Right ventricle myocardium inferior (tissue), 1 donor: Measurements from ENCODE around the gene AHRR. TPM values are rescaled to one million over a fixed set of nuclear protein-coding genes. Genes with fewer than 3 reads are reported as not detected.

ENCODE experiments used
- ATAC-seq: fragments of 200-7000 bp; cut with Tn5 transposase; one replicate; pipeline ENCODE4 v1.9.1; 2020; ENCODE audit warnings: mild to moderate bottlenecking, moderate library complexity
- DNase-seq: peaks from one replicate; pipeline ENCODE4 v3.0.0; 2021; ENCODE audit errors: missing footprints
- intact Hi-C: fragments of 100-400 bp; cut with DNase I; formaldehyde crosslinking; loops from one replicate; pipeline ENCODE4 v1.11.0; 2022
- total RNA-seq: library from RNA; stranded (reverse); fragmentation: NEBNext Ultra II Directional; extraction: Animal tissue kit (Norgen Biotek cat#: 25700); gene quantifications from one replicate; pipeline ENCODE4 v1.2.1, GENCODE V29; 2021
- donor health status: DM: no; HTN: yes; CAD: no; lungs with severe emphysema.

AHRR gene
- total RNA-seq, 1 donor from 2014 or later = 2.1 TPM

DNA sequence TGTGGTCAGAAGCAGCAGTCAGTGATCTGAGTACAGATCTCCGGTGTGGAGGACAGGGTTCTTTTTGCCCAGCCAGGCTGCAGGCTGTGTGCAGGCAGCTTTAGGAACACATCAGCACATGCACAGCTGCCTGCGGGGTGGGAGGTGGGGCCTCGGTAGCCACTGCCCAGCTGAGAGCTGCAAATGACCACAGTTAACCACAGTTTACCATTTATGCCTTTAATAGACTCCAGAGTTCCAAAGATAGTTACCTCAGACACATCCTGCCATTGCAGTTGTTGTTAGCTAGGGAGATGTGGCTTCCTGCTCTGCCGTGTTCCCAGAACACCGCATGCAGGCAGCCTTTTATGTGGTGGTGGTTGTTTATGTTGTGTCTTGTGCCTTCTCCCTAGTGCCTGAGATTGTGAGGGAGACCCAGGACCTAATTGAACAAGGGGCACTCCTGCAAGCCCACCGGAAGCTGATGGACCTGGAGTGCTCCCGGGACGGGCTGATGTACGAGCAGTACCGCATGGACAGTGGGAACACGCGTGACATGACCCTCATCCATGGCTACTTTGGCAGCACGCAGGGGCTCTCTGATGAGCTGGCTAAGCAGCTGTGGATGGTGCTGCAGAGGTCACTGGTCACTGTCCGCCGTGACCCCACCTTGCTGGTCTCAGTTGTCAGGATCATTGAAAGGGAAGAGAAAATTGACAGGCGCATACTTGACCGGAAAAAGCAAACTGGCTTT lies 131.6 kb downstream of the AHRR start:
- no peak for DNase-seq
- intact Hi-C loops = no loop called here

DNA sequence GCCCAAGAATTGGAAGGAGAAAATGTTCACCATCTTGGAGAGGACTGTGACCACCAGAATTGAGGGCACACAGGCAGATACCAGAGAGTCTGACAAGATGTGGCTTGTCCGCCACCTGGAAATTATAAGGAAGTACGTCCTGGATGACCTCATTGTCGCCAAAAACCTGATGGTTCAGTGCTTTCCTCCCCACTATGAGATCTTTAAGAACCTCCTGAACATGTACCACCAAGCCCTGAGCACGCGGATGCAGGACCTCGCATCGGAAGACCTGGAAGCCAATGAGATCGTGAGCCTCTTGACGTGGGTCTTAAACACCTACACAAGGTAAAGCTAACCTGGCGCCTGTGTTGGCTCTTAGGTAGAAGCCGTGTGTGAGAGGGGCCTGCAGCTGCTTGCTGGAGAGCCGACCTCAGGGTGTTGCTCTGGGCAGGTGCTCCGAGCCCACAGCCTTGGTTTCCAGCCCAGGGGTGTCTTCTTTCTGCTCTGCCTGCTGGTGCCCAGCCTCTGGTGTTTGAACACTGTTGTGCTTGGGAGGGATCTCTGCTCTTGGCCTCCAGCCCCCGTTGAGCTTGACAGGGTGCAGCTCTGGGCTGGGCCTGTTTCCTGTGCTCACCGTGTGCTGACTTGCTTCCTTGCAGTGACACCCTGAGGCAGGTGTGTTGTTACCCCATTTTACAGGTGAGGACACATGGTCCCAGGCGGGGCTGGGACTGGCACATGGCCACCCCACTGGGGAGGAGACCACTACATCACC lies 132.4 kb downstream of the AHRR start:
- ATAC-seq = no peak
- DNase-seq = no peak
- intact Hi-C loops = no loop called here

More for the DNA sequence above, 131.6 kb downstream of the AHRR start:
- no peak for ATAC-seq

DNA sequence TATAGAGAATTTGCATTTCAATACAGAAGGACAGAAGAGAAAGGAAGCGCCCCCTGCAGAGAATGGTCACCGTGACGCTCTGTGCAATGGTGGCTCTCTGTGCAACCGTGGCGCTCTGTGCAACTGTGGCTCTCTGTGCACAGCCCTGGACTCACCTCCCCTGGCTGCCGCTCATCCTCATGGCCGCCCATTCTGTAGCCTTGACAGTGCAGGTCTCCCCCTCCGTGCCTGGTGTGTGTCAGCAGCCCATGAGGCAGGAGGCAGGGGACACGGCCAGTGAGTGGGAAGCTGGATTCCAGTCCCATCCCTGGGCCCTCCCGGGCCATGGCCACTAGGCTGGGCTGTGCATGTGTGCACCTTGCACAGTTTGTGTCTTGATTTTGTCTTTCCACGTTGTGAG lies 133.4 kb downstream of the AHRR start:
- intact Hi-C loops = no loop called here
- ATAC-seq (no peak), DNase-seq (no peak)

DNA sequence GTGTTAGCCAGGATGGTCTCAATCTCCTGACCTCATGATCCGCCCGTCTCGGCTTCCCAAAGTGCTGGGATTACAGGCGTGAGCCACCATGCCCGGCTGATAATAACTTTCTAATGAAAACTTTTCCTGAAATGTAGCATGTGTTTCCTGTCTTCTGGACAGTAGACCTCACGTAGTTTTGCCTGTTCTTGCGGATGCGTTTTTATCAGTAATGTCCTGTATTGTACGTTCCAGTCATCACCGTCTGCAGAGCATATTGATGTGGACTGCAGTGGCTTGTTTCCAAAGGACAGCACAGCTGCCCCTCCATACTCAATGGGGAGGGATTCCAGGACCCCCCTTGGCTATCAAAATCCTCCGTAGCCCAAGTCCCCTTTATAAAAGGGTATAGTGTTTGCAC lies 134.3 kb downstream of the AHRR start:
- ATAC-seq (no peak), DNase-seq (no peak)
- intact Hi-C loops = no loop called here

DNA sequence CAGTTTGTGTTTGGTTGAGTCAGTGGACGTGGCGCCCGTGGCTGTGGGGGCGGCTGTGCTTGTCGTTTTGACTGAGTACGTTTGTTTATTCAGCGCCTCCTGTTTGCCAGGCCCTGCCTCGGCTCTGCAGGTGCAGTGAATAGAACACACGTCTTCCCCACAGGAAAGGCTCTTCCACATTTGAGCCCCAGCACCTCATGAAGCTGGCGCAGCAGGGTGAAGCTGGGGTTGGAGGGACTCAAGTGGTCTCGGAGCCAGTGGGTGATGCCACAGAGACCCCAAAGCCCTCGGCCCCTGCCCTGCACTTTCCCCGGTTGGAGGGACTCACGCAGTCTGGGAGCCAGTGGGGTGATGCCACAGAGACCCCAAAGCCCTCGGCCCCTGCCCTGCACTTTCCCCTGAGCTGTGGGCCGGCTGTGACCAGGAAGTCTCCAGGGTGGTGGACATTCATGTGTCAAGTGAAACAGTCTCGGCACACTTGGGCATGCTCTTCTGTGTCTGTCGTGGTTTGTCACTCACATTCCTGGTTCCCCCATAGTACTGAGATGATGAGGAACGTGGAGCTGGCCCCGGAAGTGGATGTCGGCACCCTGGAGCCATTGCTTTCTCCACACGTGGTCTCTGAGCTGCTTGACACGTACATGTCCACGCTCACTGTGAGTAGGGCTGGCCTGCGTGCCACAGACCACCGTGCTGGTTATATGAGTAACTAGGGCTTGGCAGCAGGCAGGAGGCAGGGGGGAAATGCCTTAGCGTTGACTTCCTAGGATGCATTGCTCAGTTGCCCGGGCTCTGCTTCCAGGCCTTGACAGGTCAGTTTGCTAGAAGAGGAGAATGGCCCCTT lies 135.1 kb downstream of the AHRR start:
- intact Hi-C loops = no loop called here
- ATAC-seq = no peak
- no peak for DNase-seq

DNA sequence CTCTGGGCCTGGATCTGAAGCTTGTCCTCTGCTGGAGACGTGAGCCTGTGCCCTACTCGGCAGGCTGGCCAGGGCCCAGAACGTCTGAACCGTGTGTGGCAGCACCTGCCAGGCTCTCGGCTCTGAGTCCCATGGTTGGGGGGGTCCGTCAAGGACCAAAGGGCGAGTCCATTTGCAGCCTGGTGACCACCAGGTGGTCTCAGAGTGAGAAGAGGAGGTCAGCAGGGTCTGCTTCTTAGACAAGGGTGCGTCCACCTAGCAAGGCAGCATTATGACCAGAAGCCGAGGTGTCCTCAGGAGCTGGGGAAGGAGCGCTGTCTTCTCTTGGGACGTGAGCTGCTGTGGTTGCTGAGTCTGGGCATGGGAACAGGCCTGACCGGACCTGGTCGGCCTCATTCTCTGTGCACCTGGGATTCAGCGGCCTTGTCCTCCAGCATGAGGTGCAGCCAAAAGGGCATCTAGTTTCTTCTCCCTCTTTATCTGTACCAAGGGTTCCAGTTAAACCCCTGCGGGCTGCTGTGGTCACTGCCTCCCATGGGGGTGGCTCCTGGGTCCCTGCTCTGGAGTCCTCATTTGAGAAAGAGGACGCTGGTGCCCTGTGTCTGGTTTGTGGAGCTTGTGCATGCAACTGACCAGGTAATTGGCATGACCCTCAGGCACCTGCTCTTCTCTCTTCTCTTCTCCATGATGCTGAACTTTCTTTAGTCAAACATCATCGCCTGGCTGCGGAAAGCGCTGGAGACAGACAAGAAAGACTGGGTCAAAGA lies 135.9 kb downstream of the AHRR start:
- intact Hi-C loops = no loop called here
- DNase-seq (peak; percentile 62), ATAC-seq (no peak)

DNA sequence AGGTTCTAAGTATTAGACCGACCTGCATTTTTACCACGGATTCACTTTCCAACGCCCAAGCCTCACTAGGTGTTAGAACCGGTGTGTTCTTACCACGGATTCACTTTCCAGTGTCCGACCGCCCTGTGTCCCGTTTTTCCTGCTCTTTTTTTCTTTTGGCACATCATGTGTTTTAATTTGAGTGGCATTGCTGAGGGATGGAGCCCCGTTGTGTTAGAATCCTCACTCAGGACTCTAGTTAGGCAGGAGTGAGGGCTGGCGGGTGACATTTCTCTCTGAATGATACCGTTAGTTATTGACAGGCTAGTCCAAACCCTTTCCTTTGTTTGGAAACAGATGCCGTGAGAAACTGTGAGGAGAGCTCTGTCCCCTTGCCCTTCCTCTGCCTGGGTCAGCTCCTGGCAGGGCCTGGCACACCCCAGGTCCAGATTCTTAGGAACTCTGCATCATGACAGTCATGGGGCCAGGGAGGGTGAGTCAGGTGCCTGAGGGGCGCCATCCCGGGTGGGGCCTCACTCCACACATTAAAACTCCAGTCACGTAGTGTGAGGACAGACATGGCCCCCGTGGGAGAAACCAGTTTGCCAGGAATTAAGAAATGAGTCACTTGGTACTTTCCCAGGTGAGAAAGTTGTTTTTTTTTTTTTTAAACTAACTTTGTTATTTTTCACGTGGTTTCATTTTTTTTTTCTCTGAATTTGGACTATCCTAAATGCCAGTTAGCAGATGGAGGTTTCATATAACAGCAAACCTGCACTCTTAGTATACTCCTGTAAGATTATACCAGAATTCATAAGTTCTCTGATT lies 137.2 kb downstream of the AHRR start:
- intact Hi-C loops = no loop called here
- DNase-seq = peak; percentile 52
- ATAC-seq = no peak

DNA sequence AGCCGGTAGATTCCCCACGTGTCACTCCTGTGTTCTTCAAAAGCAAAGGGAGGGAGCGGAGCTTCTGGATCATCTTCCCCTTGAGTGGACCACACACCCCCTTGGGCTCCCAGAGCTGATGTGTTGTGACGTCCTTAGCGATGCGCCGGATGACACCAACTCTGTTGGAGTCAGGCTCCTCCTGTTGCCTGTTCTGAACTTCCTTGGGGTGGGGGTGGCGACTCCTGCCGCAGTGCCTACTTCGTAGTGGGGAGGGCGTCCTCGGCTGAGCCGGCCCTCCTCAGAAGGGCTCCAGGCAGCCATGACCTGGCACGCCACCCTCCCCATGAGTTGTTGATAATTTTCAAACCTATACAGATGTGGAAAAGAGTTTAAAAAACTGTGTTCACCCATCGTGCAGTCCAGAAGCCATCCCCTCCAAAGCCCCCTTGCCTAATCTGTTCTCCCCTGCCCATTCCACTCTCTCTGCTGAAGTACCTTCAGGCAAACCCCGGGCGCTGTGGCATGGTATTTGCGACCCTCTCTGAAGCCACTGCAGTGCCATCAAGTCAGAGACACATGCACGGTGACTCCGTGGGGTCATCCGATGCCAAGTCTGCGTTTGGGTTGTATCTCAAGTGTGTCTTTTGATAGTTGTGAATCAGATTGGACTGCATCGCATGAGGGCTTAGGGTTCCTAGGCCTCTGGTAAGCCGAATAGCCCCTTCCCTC lies 138.2 kb downstream of the AHRR start:
- DNase-seq (no peak), ATAC-seq (no peak)

DNA sequence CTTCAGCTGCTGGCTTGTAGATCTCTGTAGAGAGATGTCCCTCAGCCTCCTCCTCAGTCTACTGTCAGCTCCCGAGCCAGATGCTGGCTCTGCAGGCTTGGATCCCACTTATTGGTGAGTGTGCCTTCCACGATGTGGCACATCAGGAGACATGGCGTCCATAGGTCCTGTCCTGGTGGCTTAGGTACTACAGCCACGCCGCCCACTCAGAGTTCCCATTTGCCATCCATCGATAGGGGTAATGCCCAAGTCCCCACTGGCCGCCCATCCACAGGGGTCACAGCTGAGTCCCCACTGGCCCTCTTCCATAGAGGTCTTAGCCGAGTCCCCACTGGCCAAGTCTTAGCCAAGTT lies 138.7 kb downstream of the AHRR start:
- ATAC-seq (no peak), DNase-seq (no peak)
- intact Hi-C loops = no loop called here

More for the DNA sequence above, 138.2 kb downstream of the AHRR start:
- intact Hi-C loops = no loop called here

DNA sequence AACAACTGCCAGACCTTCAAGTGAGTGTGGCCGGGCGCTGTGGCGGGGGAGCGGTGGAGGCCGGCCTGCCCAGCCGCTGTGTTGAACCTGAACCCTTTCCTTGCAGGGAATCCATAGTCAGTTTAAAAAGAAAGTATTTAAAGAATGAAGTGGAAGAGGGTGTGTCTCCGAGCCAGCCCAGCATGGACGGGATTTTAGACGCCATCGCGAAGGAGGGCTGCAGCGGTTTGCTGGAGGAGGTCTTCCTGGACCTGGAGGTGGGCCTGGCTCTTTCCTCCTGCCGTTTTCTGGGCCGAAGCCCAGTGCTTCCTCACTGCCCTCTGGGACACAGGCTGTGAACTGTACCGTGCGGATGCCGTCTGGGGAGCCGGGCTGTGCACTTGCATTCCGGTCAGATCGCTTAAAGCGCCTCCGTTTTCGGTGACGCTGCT lies 140.6 kb downstream of the AHRR start:
- DNase-seq = peak; percentile 64
- intact Hi-C loops = no loop called here
- no peak for ATAC-seq

DNA sequence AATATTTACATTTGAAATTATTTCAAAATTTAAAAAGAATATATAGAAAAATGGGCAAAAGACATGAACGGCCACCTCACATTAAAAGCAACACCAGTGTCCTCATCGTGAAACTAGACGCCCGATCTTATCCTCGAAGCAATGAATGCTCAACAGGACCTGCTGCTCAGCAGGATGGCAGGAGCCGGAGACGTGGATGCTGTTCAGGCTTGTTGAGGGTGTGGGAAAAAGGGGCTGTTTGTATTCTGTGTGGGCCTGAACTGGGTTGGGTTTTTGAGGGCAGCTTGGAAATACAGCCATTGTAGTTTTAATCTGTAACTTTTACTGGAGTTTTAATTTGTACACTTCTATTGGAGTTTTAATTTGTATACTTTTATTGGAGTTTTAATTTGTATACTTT lies 141.8 kb downstream of the AHRR start:
- DNase-seq = no peak
- ATAC-seq = no peak
- intact Hi-C loops = no loop called here

DNA sequence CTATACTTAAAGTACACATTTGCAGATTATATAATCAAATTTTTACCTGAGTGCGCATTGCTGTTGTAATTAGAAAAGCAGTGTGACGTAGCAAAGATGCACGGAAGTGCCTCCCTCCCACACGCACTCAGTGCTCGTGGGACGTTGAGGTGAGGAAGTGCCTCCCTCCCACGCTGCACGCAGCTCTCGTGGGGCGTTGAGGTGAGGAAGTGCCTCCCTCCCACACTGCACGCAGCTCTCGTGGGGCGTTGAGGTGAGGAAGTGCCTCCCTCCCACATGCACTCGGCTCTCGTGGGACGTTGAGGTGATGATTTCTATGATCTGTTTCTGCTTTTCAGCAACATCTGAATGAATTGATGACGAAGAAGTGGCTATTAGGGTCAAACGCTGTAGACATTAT lies 142.4 kb downstream of the AHRR start:
- intact Hi-C loops = no loop called here
- DNase-seq (no peak), ATAC-seq (no peak)

DNA sequence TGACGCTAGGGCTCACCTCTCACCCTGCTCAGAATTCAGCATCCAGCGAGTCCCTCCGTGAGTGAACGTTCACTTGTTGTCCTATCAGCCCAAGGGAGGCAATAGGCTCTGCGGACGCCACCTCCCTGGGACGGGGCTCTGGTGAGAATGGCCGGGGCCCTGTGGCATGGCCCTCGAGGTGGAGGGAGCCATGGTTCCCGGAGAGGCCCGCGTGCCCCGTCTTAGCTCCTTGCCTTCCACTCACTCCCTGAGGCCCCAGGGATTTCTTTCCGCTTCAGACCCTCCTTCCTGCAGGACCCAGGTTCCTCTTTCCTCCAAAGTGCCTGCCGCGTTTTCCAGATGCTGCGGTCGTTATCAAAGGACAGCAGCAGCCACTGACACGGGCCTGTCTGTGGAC lies 142.9 kb downstream of the AHRR start:
- no peak for DNase-seq
- ATAC-seq = no peak
- intact Hi-C loops = no loop called here

DNA sequence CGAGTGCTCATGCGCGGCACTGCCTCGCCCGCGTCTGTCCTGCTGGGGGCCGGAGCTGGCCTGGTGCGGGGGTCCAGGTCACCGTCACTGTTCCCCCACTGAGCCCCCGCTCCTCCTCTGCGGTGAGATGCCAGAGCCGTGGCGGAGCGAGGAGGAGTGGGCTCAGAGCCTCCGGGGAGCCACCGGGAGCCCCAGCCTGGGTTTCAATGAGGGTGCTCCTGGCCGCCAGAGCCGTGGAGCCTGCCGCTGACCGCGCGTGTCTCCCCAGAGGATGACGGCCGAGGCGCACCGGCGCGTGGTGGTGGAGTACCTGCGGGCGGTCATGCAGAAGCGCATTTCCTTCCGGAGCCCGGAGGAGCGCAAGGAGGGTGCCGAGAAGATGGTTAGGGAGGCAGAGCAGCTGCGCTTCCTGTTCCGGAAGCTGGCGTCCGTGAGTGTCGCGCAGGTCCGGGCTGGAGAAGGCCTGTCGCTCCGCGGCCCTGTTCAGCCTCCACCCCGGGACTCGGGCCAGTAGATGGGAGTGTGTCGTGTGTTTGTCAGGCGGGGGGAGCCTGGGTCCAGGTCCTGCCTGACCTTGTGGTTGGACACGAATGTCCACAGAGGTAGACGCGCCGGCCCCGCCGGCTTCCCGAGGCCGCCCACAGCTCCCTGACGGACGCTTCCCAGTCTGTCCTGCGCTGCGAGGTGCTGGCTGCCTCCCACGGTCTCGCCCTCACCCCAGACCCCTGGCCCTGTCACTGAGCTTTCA lies 143.5 kb downstream of the AHRR start:
- no peak for DNase-seq
- intact Hi-C loops = no loop called here
- ATAC-seq = peak; percentile 7

DNA sequence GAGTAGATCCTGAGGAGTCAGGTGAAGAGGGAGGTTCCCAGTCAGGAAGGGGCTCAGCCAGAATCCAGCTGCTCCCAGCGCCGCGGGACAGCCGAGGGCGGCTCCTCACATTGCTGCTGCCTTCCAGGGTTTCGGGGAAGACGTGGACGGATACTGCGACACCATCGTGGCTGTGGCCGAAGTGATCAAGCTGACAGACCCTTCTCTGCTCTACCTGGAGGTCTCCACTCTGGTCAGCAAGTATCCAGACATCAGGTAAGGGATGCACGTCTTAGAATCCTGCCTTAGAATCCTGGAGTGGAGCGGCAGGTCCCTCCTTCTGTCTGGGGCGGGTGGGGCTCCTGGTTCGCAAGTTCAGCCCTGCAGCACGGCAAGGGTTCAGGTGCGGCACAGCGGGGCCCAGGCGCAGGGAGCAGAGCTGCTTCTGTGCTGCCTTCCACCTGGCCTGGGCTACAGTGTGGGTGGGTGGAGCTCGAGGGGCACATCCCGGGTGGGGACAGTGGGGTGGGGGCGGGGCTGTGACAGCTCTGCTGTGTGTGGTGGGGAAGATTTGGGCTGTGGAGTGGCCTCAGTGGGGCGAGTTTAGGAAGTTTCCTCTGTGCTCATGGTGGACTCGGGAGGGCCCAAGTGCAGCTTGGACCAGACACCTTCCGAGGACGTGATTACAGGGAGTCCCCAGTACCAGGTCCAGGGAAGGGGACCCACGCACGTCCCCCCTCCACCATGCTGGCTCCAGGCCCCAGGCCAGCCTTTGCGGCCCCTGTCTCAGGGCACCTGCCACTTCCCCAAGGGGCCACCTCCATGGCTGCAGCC lies 144.3 kb downstream of the AHRR start:
- ATAC-seq (no peak), DNase-seq (no peak)
- intact Hi-C loops = no loop called here

DNA sequence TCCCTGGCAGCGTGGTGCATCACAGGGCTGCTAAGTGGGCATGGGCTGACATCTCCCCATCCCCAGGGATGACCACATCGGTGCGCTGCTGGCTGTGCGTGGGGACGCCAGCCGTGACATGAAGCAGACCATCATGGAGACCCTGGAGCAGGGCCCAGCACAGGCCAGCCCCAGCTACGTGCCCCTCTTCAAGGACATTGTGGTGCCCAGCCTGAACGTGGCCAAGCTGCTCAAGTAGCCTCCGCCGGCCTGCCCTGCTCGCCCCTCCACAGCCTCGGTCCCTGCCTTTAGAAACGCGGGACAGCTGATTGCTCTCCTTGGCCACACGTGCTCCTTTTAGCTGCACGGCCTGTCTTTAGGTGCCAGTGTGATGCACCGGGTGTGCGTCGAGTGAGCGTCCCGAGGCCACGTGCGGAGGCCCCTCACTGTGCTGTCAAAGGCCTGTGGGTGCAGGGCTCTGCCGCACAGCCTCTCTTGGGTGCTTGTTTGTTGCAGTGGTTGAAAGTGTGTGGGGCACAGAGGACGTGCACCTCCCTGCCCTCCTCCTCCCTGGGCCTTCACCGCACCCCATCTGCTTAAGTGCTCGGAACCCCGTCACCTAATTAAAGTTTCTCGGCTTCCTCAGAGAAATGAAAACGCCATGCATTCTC lies 145.3 kb downstream of the AHRR start:
- intact Hi-C loops = no loop called here
- ATAC-seq (no peak), DNase-seq (no peak)
